PC-3 (cell line): ENCODE measurements around the gene ATP5ME.
"Not testable (repeated sequence)": the region's sequence is repeated elsewhere in the genome, so short reads cannot be mapped to it uniquely, and the experiment has no call there.

Source experiments
- CTCF ChIP-seq: fragments of 300-600 bp; sonication (generic); conservative IDR thresholded peaks from 2 replicates; pipeline ENCODE4 v1.5.1; 2017; ENCODE audit warnings: antibody characterized with exemption, low read depth, mild to moderate bottlenecking, low read length
- EZH2 ChIP-seq: fragments of 300-600 bp; sonication (generic); IDR thresholded peaks from one replicate; pipeline ENCODE4 v1.6.1; 2017; ENCODE audit warnings: antibody characterized with exemption, mild to moderate bottlenecking, low read length; ENCODE audit not compliant: unreplicated experiment

- not testable (repeated sequence) for TF ChIP-seq CTCF, EZH2
These were observed 38.8 kb downstream of the ATP5ME start for GRCh38 chr4:635066-635835.
